Esophagus squamous epithelium (tissue), 5 donors: ENCODE measurements around the gene NCAPD2. TPM values are rescaled to one million over a fixed set of nuclear protein-coding genes. Genes with fewer than 3 reads are reported as not detected.
A peak's percentile ranks its signal among the peaks of the same experiment; 100 is the strongest.

Experiments
- DNase-seq: peaks from one replicate; lab custom pipeline; 2025; lab: John Stamatoyannopoulos, UW
- H3K27ac ChIP-seq, 4 donors: fragments of 200-600 bp; sonication (generic); one replicate each; pipeline ENCODE4 v1.5.1; 2016 to 2019; ENCODE audit warnings: mild to moderate bottlenecking in 1 of 4
- H3K27me3 ChIP-seq, 4 donors: fragments of 200-600 bp; sonication (generic); 1 replicate in 3 of 4; 2 replicates in 1 of 4; pipeline versions ENCODE4 v1.5.1 to v1.6.0; 2017 to 2021; ENCODE audit warnings: antibody characterized with exemption in 1 of 4
- H3K36me3 ChIP-seq, 3 donors: fragments of 200-600 bp; sonication (generic); one replicate each; pipeline ENCODE4 v1.5.1; 2016 to 2019
- H3K4me1 ChIP-seq, 3 donors: fragments of 200-600 bp; sonication (generic); one replicate each; pipeline ENCODE4 v1.5.1; 2017 to 2019
- H3K4me3 ChIP-seq, 4 donors: fragments of 200-600 bp; sonication (generic); 1 replicate in 3 of 4; 2 replicates in 1 of 4; pipeline ENCODE4 v1.5.1; 2016 to 2019; ENCODE audit warnings: mild to moderate bottlenecking in 2 of 4, moderate library complexity in 1 of 4
- H3K9me3 ChIP-seq, 3 donors: fragments of 200-600 bp; sonication (generic); one replicate each; pipeline ENCODE4 v1.5.1; 2016 to 2019
- CTCF ChIP-seq, 6 experiments: fragments of 450-650 bp in 4 of 6; fragments of 200-600 bp in 2 of 6; sonication (generic) in 2 of 6; IDR thresholded peaks; one replicate each; pipeline ENCODE4 v1.5.1; 2016 to 2019; ENCODE audit warnings: antibody characterized with exemption in 6 of 6, mild to moderate bottlenecking in 4 of 6, moderate library complexity in 4 of 6
- POLR2A ChIP-seq, 4 donors: fragments of 450-650 bp; IDR thresholded peaks; one replicate each; pipeline ENCODE4 v1.6.1; 2017; ENCODE audit warnings: antibody characterized with exemption in 4 of 4, mild to moderate bottlenecking in 4 of 4, moderate library complexity in 3 of 4
- WGBS, 2 donors: methylation state at CpG; one replicate each; pipeline ENCODE4 v1.1.5; 2018; 5-methylcytosine and 5-hydroxymethylcytosine counted together
- intact Hi-C: fragments of 100-400 bp; cut with DNase I; formaldehyde crosslinking; loops from one replicate; pipeline ENCODE4 v1.15.0; 2022
- total RNA-seq, 4 donors: library from RNA; depleted of rRNA; stranded (reverse); fragments of >200 nt; gene quantifications; one replicate each; pipeline ENCODE4 v1.1.0, GENCODE V29; 2016
- donor health status: DM: yes; HTN: yes; CAD: no.

Gene NCAPD2
- total RNA-seq, 4 donors from 2014 or later: 25.6 to 73.2 (median 55.9) TPM

GRCh38 chr12:6534945-6535696 is 41.2 kb downstream of the NCAPD2 start:
- intact Hi-C loops: loop anchor here (5.0 to 10.0 kb wide), 2 partner anchors 60 to 108 kb away; partner anchors contain the start of gene VAMP1
- H3K4me3 ChIP-seq: peak overlapping the region; percentile 90 to 99 (median 92)
- no peaks in the 10 kb centered on the region for H3K27me3 ChIP-seq
- H3K9me3 ChIP-seq: no peaks in the 10 kb centered on the region
- H3K36me3 ChIP-seq: peaks cover 24 to 51% (median 28%) of the 10 kb centered on the region in 3 donors
- TF ChIP-seq CTCF (IDR thresholded peaks at IDR 0.05) (peak in 1 of 6 experiments; percentile 8), POLR2A (IDR thresholded peaks at IDR 0.05) (peak in 2 of 4 donors; percentile 25 to 42)
- peak overlapping the region; percentile 94 to 99 (median 98) for H3K27ac ChIP-seq
- 0% methylated on average over 5 of the region's 52 CpGs; no CpG with 5 or more reads in 1 of the 2 donors for WGBS, 2 donors
- peaks cover 44 to 74% (median 45%) of the 10 kb centered on the region in 3 donors for H3K4me1 ChIP-seq
- no peak for DNase-seq

- H3K4me3 ChIP-seq: peak overlapping the region; percentile 90 to 99 (median 92)
- no peaks in the 10 kb centered on the region for H3K27me3 ChIP-seq
- peaks cover 48 to 79% (median 49%) of the 10 kb centered on the region in 3 donors for H3K4me1 ChIP-seq
- intact Hi-C loops: loop anchor here (5.0 to 10.0 kb wide), 2 partner anchors 61 to 108 kb away; partner anchors contain the start of gene VAMP1
- peak overlapping the region; percentile 94 to 99 (median 98) for H3K27ac ChIP-seq
- no peak for DNase-seq
- 0% methylated on average over 1 to 4 of the region's 6 CpGs for WGBS, 2 donors
- TF ChIP-seq POLR2A (IDR thresholded peaks at IDR 0.05) (no peak), CTCF (IDR thresholded peaks at IDR 0.05) (no peak)
- H3K9me3 ChIP-seq: no peaks in the 10 kb centered on the region
- peaks cover 19 to 46% (median 28%) of the 10 kb centered on the region in 3 donors for H3K36me3 ChIP-seq
Measured at GRCh38 chr12:6535697-6535946, 41.7 kb downstream of the NCAPD2 start.

GRCh38 chr12:6535960-6536847 is 42.3 kb downstream of the NCAPD2 start:
- Histone ChIP-seq H3K4me1 (peaks cover 53 to 84% (median 55%) of the 10 kb centered on the region in 3 donors), H3K27me3 (no peaks in the 10 kb centered on the region), H3K4me3 (peak overlapping the region; percentile 90 to 99 (median 92)), H3K36me3 (peaks cover 13 to 40% (median 28%) of the 10 kb centered on the region in 3 donors), H3K9me3 (no peaks in the 10 kb centered on the region), H3K27ac (peak overlapping the region; percentile 94 to 99 (median 98))
- WGBS, 2 donors: 21 to 24% methylated on average over 7 to 10 of the region's 10 CpGs
- DNase-seq: no peak
- no peak for TF ChIP-seq POLR2A (IDR thresholded peaks at IDR 0.05)
- no peak for TF ChIP-seq CTCF (IDR thresholded peaks at IDR 0.05)
- intact Hi-C loops: loop anchor here (5.0 to 10.0 kb wide), 2 partner anchors 61 to 109 kb away; partner anchors contain the start of gene VAMP1

GRCh38 chr12:6536894-6537579 is 43.1 kb downstream of the NCAPD2 start:
- intact Hi-C loops: loop anchor here (5.0 to 10.0 kb wide), 2 partner anchors 62 to 110 kb away; partner anchors contain the start of gene VAMP1
- Histone ChIP-seq H3K9me3 (no peaks in the 10 kb centered on the region), H3K36me3 (peaks cover 13 to 35% (median 28%) of the 10 kb centered on the region in 3 donors), H3K27ac (peak overlapping the region; percentile 94 to 99 (median 98)), H3K4me1 (peaks cover 56 to 87% (median 56%) of the 10 kb centered on the region in 3 donors), H3K27me3 (no peaks in the 10 kb centered on the region), H3K4me3 (peak overlapping the region in 1 of 4 donors; percentile 91)
- TF ChIP-seq POLR2A (IDR thresholded peaks at IDR 0.05) (no peak), CTCF (IDR thresholded peaks at IDR 0.05) (no peak)
- no peak for DNase-seq
- 30 to 50% methylated on average over 2 to 12 of the region's 19 CpGs for WGBS, 2 donors
